GM12878 (cell line): ENCODE data around the gene B3GALT4.

Experiments used
- BCL11A ChIP-seq: IDR thresholded peaks from 2 replicates; pipeline ENCODE4 v1.6.1; 2011; ENCODE audit warnings: low read depth, low read length
- BCLAF1 ChIP-seq: fragments of 450-650 bp; IDR thresholded peaks from 2 replicates; pipeline ENCODE4 v1.6.1; 2017; ENCODE audit warnings: antibody characterized with exemption, mild to moderate bottlenecking, moderate library complexity
- CEBPB ChIP-seq, 2 experiments: fragments of 150-350 bp in 1 of 2; IDR thresholded peaks; 2 replicates each; pipeline ENCODE4 v1.6.1; 2012 to 2014; ENCODE audit warnings: low read depth in 2 of 2, low read length in 2 of 2, borderline replicate concordance in 1 of 2, inconsistent platforms in 1 of 2
- CREB1 ChIP-seq: IDR thresholded peaks from 2 replicates; pipeline ENCODE4 v1.6.1; 2012; ENCODE audit warnings: low read depth, mild to moderate bottlenecking, inconsistent platforms
- EED ChIP-seq: sonication (generic); IDR thresholded peaks from 2 replicates; pipeline ENCODE4 v1.6.1; 2016; ENCODE audit warnings: antibody characterized with exemption, low read depth
- EP300 ChIP-seq, 2 experiments: fragments of 150-350 bp in 1 of 2; IDR thresholded peaks; 2 replicates each; pipeline ENCODE4 v1.6.1; 2011 to 2012; ENCODE audit warnings: low read depth in 2 of 2, low read length in 2 of 2, borderline replicate concordance in 1 of 2, improper control_type of control experiment in 1 of 2, inconsistent platforms in 1 of 2; ENCODE audit not compliant: control insufficient read depth in 1 of 2
- HDAC6 ChIP-seq: fragments of 200-600 bp; sonication (generic); IDR thresholded peaks from one replicate; pipeline ENCODE4 v1.8.0; 2017; ENCODE audit warnings: antibody characterized with exemption; ENCODE audit not compliant: unreplicated experiment
- MYC ChIP-seq: IDR thresholded peaks from 2 replicates; pipeline ENCODE4 v1.6.1; 2011; ENCODE audit warnings: mild to moderate bottlenecking, low read length, moderate library complexity, inconsistent platforms; ENCODE audit not compliant: insufficient read depth, insufficient replicate concordance, insufficient read length, severe bottlenecking
- RB1 ChIP-seq: fragments of 450-650 bp; formaldehyde crosslinking; IDR thresholded peaks from 2 replicates; pipeline ENCODE4 v1.6.1; 2017; ENCODE audit warnings: mild to moderate bottlenecking, borderline replicate concordance
- YY1 ChIP-seq: IDR thresholded peaks from 2 replicates; pipeline ENCODE4 v1.6.1; 2011; ENCODE audit warnings: low read depth, mild to moderate bottlenecking, low read length
- TF ChIP-seq, protein P1 (sequence below), 3 experiments: IDR thresholded peaks in 2 of 3; conservative IDR thresholded peaks in 1 of 3; 2 replicates each; pipeline ENCODE4 v1.5.1; 2011; ENCODE audit warnings: low read depth in 3 of 3, low read length in 3 of 3, mild to moderate bottlenecking in 3 of 3, control low read depth in 2 of 3, moderate library complexity in 2 of 3, inconsistent platforms in 1 of 3, mixed read lengths in 1 of 3; ENCODE audit not compliant: control insufficient read depth in 2 of 3, insufficient read depth in 1 of 3; ENCODE audit errors: extremely low read depth in 1 of 3
- TF ChIP-seq, protein P2 (sequence below): IDR thresholded peaks from 2 replicates; pipeline ENCODE4 v1.6.1; 2012; ENCODE audit warnings: low read depth, low read length, improper control_type of control experiment
- TF ChIP-seq, protein P3 (sequence below): IDR thresholded peaks from 2 replicates; pipeline ENCODE4 v1.6.1; 2011; ENCODE audit warnings: low read depth, low read length, improper control_type of control experiment, borderline replicate concordance

- TF ChIP-seq BCLAF1, result no peak
- no peak for TF ChIP-seq RB1
- no peak for TF ChIP-seq EED
- no peak for TF ChIP-seq CREB1
- TF ChIP-seq, protein P1, sequence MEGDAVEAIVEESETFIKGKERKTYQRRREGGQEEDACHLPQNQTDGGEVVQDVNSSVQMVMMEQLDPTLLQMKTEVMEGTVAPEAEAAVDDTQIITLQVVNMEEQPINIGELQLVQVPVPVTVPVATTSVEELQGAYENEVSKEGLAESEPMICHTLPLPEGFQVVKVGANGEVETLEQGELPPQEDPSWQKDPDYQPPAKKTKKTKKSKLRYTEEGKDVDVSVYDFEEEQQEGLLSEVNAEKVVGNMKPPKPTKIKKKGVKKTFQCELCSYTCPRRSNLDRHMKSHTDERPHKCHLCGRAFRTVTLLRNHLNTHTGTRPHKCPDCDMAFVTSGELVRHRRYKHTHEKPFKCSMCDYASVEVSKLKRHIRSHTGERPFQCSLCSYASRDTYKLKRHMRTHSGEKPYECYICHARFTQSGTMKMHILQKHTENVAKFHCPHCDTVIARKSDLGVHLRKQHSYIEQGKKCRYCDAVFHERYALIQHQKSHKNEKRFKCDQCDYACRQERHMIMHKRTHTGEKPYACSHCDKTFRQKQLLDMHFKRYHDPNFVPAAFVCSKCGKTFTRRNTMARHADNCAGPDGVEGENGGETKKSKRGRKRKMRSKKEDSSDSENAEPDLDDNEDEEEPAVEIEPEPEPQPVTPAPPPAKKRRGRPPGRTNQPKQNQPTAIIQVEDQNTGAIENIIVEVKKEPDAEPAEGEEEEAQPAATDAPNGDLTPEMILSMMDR (IDR thresholded peaks at IDR 0.05 in 2 of 3, conservative IDR thresholded peaks at IDR 0.05 in 1 of 3; ENCODE audit: control insufficient read depth in 2 of 3, extremely low read depth in 1 of 3, insufficient read depth in 1 of 3, low read depth in 3 of 3, low read length in 3 of 3), result no peak
- TF ChIP-seq, protein P2, sequence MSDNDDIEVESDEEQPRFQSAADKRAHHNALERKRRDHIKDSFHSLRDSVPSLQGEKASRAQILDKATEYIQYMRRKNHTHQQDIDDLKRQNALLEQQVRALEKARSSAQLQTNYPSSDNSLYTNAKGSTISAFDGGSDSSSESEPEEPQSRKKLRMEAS, result no peak
- 0 out of 4 replicates have a peak, but pooled peaks of 1 of the 2 experiments have one; percentile 11 for TF ChIP-seq EP300 (IDR thresholded peaks at IDR 0.05; ENCODE audit: borderline replicate concordance in 1 of 2, control insufficient read depth in 1 of 2, low read depth in 2 of 2, low read length in 2 of 2)
- no peak for TF ChIP-seq CEBPB (IDR thresholded peaks at IDR 0.05; ENCODE audit: borderline replicate concordance in 1 of 2, low read depth in 2 of 2, low read length in 2 of 2)
- 0 out of 2 replicates have a peak, but pooled peaks have one; percentile 16 for TF ChIP-seq YY1
- TF ChIP-seq, protein P3, sequence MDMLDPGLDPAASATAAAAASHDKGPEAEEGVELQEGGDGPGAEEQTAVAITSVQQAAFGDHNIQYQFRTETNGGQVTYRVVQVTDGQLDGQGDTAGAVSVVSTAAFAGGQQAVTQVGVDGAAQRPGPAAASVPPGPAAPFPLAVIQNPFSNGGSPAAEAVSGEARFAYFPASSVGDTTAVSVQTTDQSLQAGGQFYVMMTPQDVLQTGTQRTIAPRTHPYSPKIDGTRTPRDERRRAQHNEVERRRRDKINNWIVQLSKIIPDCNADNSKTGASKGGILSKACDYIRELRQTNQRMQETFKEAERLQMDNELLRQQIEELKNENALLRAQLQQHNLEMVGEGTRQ, result peak; percentile 57
- no peak for TF ChIP-seq HDAC6
- no peak for TF ChIP-seq BCL11A
- TF ChIP-seq MYC, result no peak
These were observed 20.6 kb downstream of the B3GALT4 start for GRCh38 chr6:33297406-33297955.
